Transverse colon (tissue), 3 donors: ENCODE measurements around the gene AFG1L.

Source experiments
- POLR2A ChIP-seq: fragments of 450-650 bp; IDR thresholded peaks from one replicate; pipeline ENCODE4 v1.6.1; 2016; ENCODE audit warnings: antibody characterized with exemption, mild to moderate bottlenecking, moderate library complexity
- POLR2AphosphoS5 ChIP-seq, 3 donors: sonication (generic); formaldehyde crosslinking; IDR thresholded peaks; one replicate each; pipeline ENCODE4 v1.6.1; 2016; ENCODE audit warnings: antibody characterized with exemption in 3 of 3

GRCh38 chr6:108364470-108364869 lies 69.6 kb downstream of the AFG1L start:
- TF ChIP-seq POLR2AphosphoS5 (IDR thresholded peaks at IDR 0.05) (no peak), POLR2A (no peak)
